ENCODE measurements around the gene HOXA7. TPM values are rescaled to one million over a fixed set of nuclear protein-coding genes. Genes with fewer than 3 reads are reported as not detected.

HOXA7 gene
- polyA plus RNA-seq, 1 donor from 2014 or later: 1.0 TPM

- peaks cover 3% of the 10 kb centered on the region for H3K36me3 Mint-ChIP-seq
- H3K9me3 Mint-ChIP-seq: peaks cover 0 to 6% (median 0%) of the 10 kb centered on the region in 3 donors
- peaks cover 9 to 21% (median 13%) of the 10 kb centered on the region in 3 donors for H3K4me1 Mint-ChIP-seq
- peak overlapping the region in 2 of 4 donors; percentile 58 to 67 for H3K4me3 Mint-ChIP-seq
- H3K27ac Mint-ChIP-seq: peak overlapping the region in 2 of 3 donors; percentile 53 to 97
- peaks cover 45% of the 10 kb centered on the region for H3K27me3 Mint-ChIP-seq
Observed at GRCh38 chr7:27180431-27181420, 24.3 kb upstream of the HOXA7 start.

- peak overlapping the region in 3 of 4 donors; percentile 67 to 75 (median 73) for H3K4me3 Mint-ChIP-seq
- peaks cover 6 to 15% (median 11%) of the 10 kb centered on the region in 3 donors for H3K4me1 Mint-ChIP-seq
- H3K27ac Mint-ChIP-seq: peak overlapping the region in 2 of 3 donors; percentile 88 to 92
- H3K27me3 Mint-ChIP-seq: peaks cover 43% of the 10 kb centered on the region
- H3K36me3 Mint-ChIP-seq: no peaks in the 10 kb centered on the region
- peaks cover 0 to 5% (median 0%) of the 10 kb centered on the region in 3 donors for H3K9me3 Mint-ChIP-seq
Observed at GRCh38 chr7:27179503-27180430, 23.3 kb upstream of the HOXA7 start.

GRCh38 chr7:27179030-27179429 is 22.6 kb upstream of the HOXA7 start:
- no peaks in the 10 kb centered on the region for H3K36me3 Mint-ChIP-seq
- H3K27ac Mint-ChIP-seq: peak overlapping the region in 2 of 3 donors; percentile 67 to 88
- no peak overlapping the region for H3K4me3 Mint-ChIP-seq
- peaks cover 42% of the 10 kb centered on the region for H3K27me3 Mint-ChIP-seq
- peaks cover 4 to 12% (median 8%) of the 10 kb centered on the region in 3 donors for H3K4me1 Mint-ChIP-seq
- H3K9me3 Mint-ChIP-seq: peaks cover 0 to 4% (median 0%) of the 10 kb centered on the region in 3 donors

GRCh38 chr7:27178366-27178765 is 21.9 kb upstream of the HOXA7 start:
- Mint-ChIP-seq H3K27ac (peak overlapping the region in 2 of 3 donors; percentile 61 to 95), H3K27me3 (peaks cover 39% of the 10 kb centered on the region), H3K36me3 (no peaks in the 10 kb centered on the region), H3K9me3 (peaks cover 0 to 4% (median 0%) of the 10 kb centered on the region in 3 donors), H3K4me1 (peaks cover 1 to 8% (median 8%) of the 10 kb centered on the region in 3 donors), H3K4me3 (peak overlapping the region in 1 of 4 donors; percentile 81)

GRCh38 chr7:27177795-27178320 is 21.4 kb upstream of the HOXA7 start:
- no peaks in the 10 kb centered on the region for H3K36me3 Mint-ChIP-seq

GRCh38 chr7:27176962-27177794 is 20.7 kb upstream of the HOXA7 start:
- Mint-ChIP-seq H3K4me3 (peak overlapping the region in 1 of 4 donors; percentile 81), H3K27me3 (peaks cover 37% of the 10 kb centered on the region), H3K4me1 (peaks cover 4 to 10% (median 10%) of the 10 kb centered on the region in 3 donors), H3K27ac (peak overlapping the region in 1 of 3 donors; percentile 95), H3K36me3 (no peaks in the 10 kb centered on the region), H3K9me3 (peaks cover 0 to 4% (median 0%) of the 10 kb centered on the region in 3 donors)

More at GRCh38 chr7:27177795-27178320, 21.4 kb upstream of the HOXA7 start:
- H3K4me3 Mint-ChIP-seq: peak overlapping the region in 1 of 4 donors; percentile 81
- peaks cover 38% of the 10 kb centered on the region for H3K27me3 Mint-ChIP-seq
- peaks cover 0 to 4% (median 0%) of the 10 kb centered on the region in 3 donors for H3K9me3 Mint-ChIP-seq
- H3K27ac Mint-ChIP-seq: peak overlapping the region in 2 of 3 donors; percentile 6 to 95
- peaks cover 1 to 8% (median 8%) of the 10 kb centered on the region in 3 donors for H3K4me1 Mint-ChIP-seq

GRCh38 chr7:27176524-27176845 is 20.0 kb upstream of the HOXA7 start:
- peak overlapping the region in 1 of 3 donors; percentile 94 for H3K27ac Mint-ChIP-seq
- H3K27me3 Mint-ChIP-seq: peaks cover 44% of the 10 kb centered on the region
- peaks cover 0 to 7% (median 0%) of the 10 kb centered on the region in 3 donors for H3K9me3 Mint-ChIP-seq
- H3K4me1 Mint-ChIP-seq: peaks cover 8 to 17% (median 14%) of the 10 kb centered on the region in 3 donors
- peaks cover 2% of the 10 kb centered on the region for H3K36me3 Mint-ChIP-seq
- H3K4me3 Mint-ChIP-seq: peak overlapping the region in 1 of 4 donors; percentile 50

- Mint-ChIP-seq H3K27ac (peak overlapping the region in 1 of 3 donors; percentile 94), H3K27me3 (peaks cover 44% of the 10 kb centered on the region), H3K4me1 (peaks cover 8 to 20% (median 14%) of the 10 kb centered on the region in 3 donors), H3K36me3 (peaks cover 2% of the 10 kb centered on the region), H3K4me3 (peak overlapping the region in 1 of 4 donors; percentile 50), H3K9me3 (peaks cover 0 to 7% (median 0%) of the 10 kb centered on the region in 3 donors)
Observed at GRCh38 chr7:27175626-27176523, 19.4 kb upstream of the HOXA7 start.

GRCh38 chr7:27174874-27175625 is 18.6 kb upstream of the HOXA7 start:
- Mint-ChIP-seq H3K27me3 (peaks cover 41% of the 10 kb centered on the region), H3K36me3 (peaks cover 2% of the 10 kb centered on the region), H3K4me3 (peak overlapping the region in 3 of 4 donors; percentile 52 to 75 (median 58)), H3K27ac (peak overlapping the region; percentile 86 to 94 (median 93)), H3K9me3 (peaks cover 0 to 5% (median 0%) of the 10 kb centered on the region in 3 donors), H3K4me1 (peaks cover 8 to 20% (median 11%) of the 10 kb centered on the region in 3 donors)

- Mint-ChIP-seq H3K27me3 (peaks cover 34% of the 10 kb centered on the region), H3K36me3 (peaks cover 2% of the 10 kb centered on the region), H3K4me1 (peaks cover 7 to 20% (median 7%) of the 10 kb centered on the region in 3 donors), H3K4me3 (peak within 1 kb of the TSS; percentile 54 to 75 (median 63)), H3K9me3 (peaks cover 0 to 5% (median 0%) of the 10 kb centered on the region in 3 donors), H3K27ac (peak within 1 kb of the TSS; percentile 86 to 98 (median 93))
Observed at GRCh38 chr7:27173956-27174873, 17.7 kb upstream of the HOXA7 start, which contains the start of gene HOXA10. Gene HOXA10, minus strand, starts transcription at chr7:27174320. Its CDS starts 14 bp downstream, at chr7:27174306.

- Mint-ChIP-seq H3K9me3 (peaks cover 0 to 8% (median 0%) of the 10 kb centered on the region in 3 donors), H3K27ac (peak overlapping the region in 1 of 3 donors; percentile 92), H3K36me3 (peaks cover 2% of the 10 kb centered on the region), H3K4me1 (peaks cover 7 to 20% (median 10%) of the 10 kb centered on the region in 3 donors), H3K27me3 (peaks cover 40% of the 10 kb centered on the region), H3K4me3 (peak overlapping the region in 2 of 4 donors; percentile 45 to 54)
Observed at GRCh38 chr7:27173511-27173955, 17.1 kb upstream of the HOXA7 start.

All from IgD-negative memory B cell (primary cell).